ENCODE measurements around the gene PACSIN2. TPM values are rescaled to one million over a fixed set of nuclear protein-coding genes. Genes with fewer than 3 reads are reported as not detected.

Gene PACSIN2
- total RNA-seq, 4 donors from 2014 or later: 25.8 to 46.0 (median 27.8) TPM

DNA sequence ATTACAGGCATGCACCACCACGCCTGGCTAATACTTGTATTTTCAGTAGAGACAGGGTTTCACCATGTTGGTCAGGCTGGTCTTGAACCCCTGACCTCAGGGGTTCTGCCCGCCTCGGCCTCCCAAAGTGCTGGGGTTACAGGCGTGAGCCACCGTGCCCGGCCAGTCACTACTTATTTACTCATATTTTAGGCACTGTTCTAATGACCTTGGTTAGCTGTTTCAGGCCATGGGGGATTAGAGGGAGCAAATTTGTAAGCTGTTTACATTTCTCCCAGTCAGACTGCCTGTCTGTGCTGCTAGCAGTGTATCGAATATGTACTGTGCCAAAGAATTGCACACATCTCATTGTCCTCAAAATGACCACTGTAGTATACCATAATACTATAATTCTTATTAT is 32.7 kb upstream of the PACSIN2 start:
- no peak for TF ChIP-seq POLR2A (IDR thresholded peaks at IDR 0.05)
- DNase-seq: no peak
- WGBS, 2 donors: 75 to 94% methylated on average over 2 to 7 of the region's 7 CpGs
- Histone ChIP-seq H3K27me3 (no peaks in the 10 kb centered on the region), H3K4me3 (no peak overlapping the region), H3K4me1 (peaks cover 0 to 2% (median 0%) of the 10 kb centered on the region in 3 donors), H3K27ac (no peak overlapping the region), H3K9me3 (no peaks in the 10 kb centered on the region), H3K36me3 (peaks cover 0 to 20% (median 0%) of the 10 kb centered on the region in 3 donors)
- intact Hi-C loops (cut with DNase I): loop anchor here (10.0 kb wide), 1 partner anchor 263 kb away; no protein-coding TSS in a partner anchor

- no peak for DNase-seq
- no peak overlapping the region for H3K27ac ChIP-seq
- WGBS, 2 donors: 82 to 84% methylated on average over 9 to 10 of the region's 10 CpGs
- intact Hi-C loops (cut with DNase I): loop anchor here (10.0 kb wide), 1 partner anchor 260 kb away; no protein-coding TSS in a partner anchor
- TF ChIP-seq POLR2A (IDR thresholded peaks at IDR 0.05): no peak
- TF ChIP-seq, protein P1, sequence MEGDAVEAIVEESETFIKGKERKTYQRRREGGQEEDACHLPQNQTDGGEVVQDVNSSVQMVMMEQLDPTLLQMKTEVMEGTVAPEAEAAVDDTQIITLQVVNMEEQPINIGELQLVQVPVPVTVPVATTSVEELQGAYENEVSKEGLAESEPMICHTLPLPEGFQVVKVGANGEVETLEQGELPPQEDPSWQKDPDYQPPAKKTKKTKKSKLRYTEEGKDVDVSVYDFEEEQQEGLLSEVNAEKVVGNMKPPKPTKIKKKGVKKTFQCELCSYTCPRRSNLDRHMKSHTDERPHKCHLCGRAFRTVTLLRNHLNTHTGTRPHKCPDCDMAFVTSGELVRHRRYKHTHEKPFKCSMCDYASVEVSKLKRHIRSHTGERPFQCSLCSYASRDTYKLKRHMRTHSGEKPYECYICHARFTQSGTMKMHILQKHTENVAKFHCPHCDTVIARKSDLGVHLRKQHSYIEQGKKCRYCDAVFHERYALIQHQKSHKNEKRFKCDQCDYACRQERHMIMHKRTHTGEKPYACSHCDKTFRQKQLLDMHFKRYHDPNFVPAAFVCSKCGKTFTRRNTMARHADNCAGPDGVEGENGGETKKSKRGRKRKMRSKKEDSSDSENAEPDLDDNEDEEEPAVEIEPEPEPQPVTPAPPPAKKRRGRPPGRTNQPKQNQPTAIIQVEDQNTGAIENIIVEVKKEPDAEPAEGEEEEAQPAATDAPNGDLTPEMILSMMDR (IDR thresholded peaks at IDR 0.05): no peak
- H3K36me3 ChIP-seq: no peaks in the 10 kb centered on the region
- H3K27me3 ChIP-seq: no peaks in the 10 kb centered on the region
- peaks cover 0 to 10% (median 0%) of the 10 kb centered on the region in 3 donors for H3K4me1 ChIP-seq
- H3K9me3 ChIP-seq: no peaks in the 10 kb centered on the region
- no peak overlapping the region for H3K4me3 ChIP-seq
These were observed 29.4 kb upstream of the PACSIN2 start for GRCh38 chr22:43044290-43044712.

GRCh38 chr22:43042101-43042780 is 27.3 kb upstream of the PACSIN2 start:
- WGBS, 2 donors: 36 to 44% methylated on average over 11 to 15 of the region's 20 CpGs
- no peak for TF ChIP-seq POLR2A (IDR thresholded peaks at IDR 0.05)
- TF ChIP-seq, protein P1 (IDR thresholded peaks at IDR 0.05): no peak
- Histone ChIP-seq H3K27ac (peak overlapping the region in 1 of 4 donors; percentile 36), H3K4me3 (no peak overlapping the region), H3K27me3 (no peaks in the 10 kb centered on the region), H3K36me3 (no peaks in the 10 kb centered on the region), H3K9me3 (no peaks in the 10 kb centered on the region), H3K4me1 (peaks cover 0 to 16% (median 0%) of the 10 kb centered on the region in 3 donors)
- no peak for DNase-seq
- intact Hi-C loops (cut with DNase I): loop anchor here (10.0 kb wide), 1 partner anchor 257 kb away; no protein-coding TSS in a partner anchor

GRCh38 chr22:43039800-43040199 is 24.9 kb upstream of the PACSIN2 start:
- intact Hi-C loops (cut with DNase I): loop anchor here (10.0 kb wide), 1 partner anchor 255 kb away; no protein-coding TSS in a partner anchor
- Histone ChIP-seq H3K4me1 (peaks cover 0 to 29% (median 5%) of the 10 kb centered on the region in 3 donors), H3K27ac (no peak overlapping the region), H3K36me3 (no peaks in the 10 kb centered on the region), H3K9me3 (no peaks in the 10 kb centered on the region), H3K4me3 (no peak overlapping the region), H3K27me3 (no peaks in the 10 kb centered on the region)
- DNase-seq: no peak
- TF ChIP-seq, protein P1 (IDR thresholded peaks at IDR 0.05): no peak
- TF ChIP-seq POLR2A (IDR thresholded peaks at IDR 0.05): no peak
- WGBS, 2 donors: 74 to 84% methylated on average over 6 to 11 of the region's 13 CpGs

- H3K36me3 ChIP-seq: no peaks in the 10 kb centered on the region
- no peaks in the 10 kb centered on the region for H3K9me3 ChIP-seq
- WGBS, 2 donors: 65 to 86% methylated on average over 14 of the region's 15 CpGs
- no peak overlapping the region for H3K4me3 ChIP-seq
- DNase-seq: no peak
- H3K4me1 ChIP-seq: peaks cover 0 to 40% (median 10%) of the 10 kb centered on the region in 3 donors
- intact Hi-C loops (cut with DNase I): no loop called here
- H3K27ac ChIP-seq: peak overlapping the region in 1 of 4 donors; percentile 51
- H3K27me3 ChIP-seq: no peaks in the 10 kb centered on the region
- TF ChIP-seq POLR2A (IDR thresholded peaks at IDR 0.05): no peak
- TF ChIP-seq, protein P1 (IDR thresholded peaks at IDR 0.05): no peak
These were observed 23.4 kb upstream of the PACSIN2 start for GRCh38 chr22:43038325-43038724.

All from esophagus squamous epithelium (tissue), 5 donors.